ENCODE data around the gene MAD1L1.

The MAD1L1 gene

GRCh38 chr7:2251381-2251780 lies 18.6 kb upstream of the MAD1L1 start:
- no peaks in the 10 kb centered on the region for H3K4me1 ChIP-seq (ENCODE audit: control insufficient read depth, insufficient read depth, low read length)
- no peaks in the 10 kb centered on the region for H3K27me3 ChIP-seq (ENCODE audit: control insufficient read depth in 1 of 2, insufficient read depth in 2 of 2, low read length in 2 of 2)
- no peak overlapping the region for H3K27ac ChIP-seq (ENCODE audit: low read length)
- no peak overlapping the region for H3K4me3 ChIP-seq (ENCODE audit: low read length in 2 of 2)
- H3K36me3 ChIP-seq (ENCODE audit: control insufficient read depth in 2 of 2, insufficient read depth in 2 of 2, low read length in 2 of 2): peaks cover 0 to 3% of the 10 kb centered on the region in 2 donors
- no peaks in the 10 kb centered on the region for H3K9me3 ChIP-seq (ENCODE audit: control insufficient read depth in 2 of 2, low read length in 2 of 2)
- no peak overlapping the region for H3K9ac ChIP-seq (ENCODE audit: low read length in 2 of 2)

- Histone ChIP-seq H3K9me3 (ENCODE audit: control insufficient read depth in 2 of 2, low read length in 2 of 2) (no peaks in the 10 kb centered on the region), H3K4me1 (ENCODE audit: control insufficient read depth, insufficient read depth, low read length) (no peaks in the 10 kb centered on the region), H3K9ac (ENCODE audit: low read length in 2 of 2) (no peak overlapping the region), H3K36me3 (ENCODE audit: control insufficient read depth in 2 of 2, insufficient read depth in 2 of 2, low read length in 2 of 2) (peaks cover 0 to 4% of the 10 kb centered on the region in 2 donors), H3K27ac (ENCODE audit: low read length) (no peak overlapping the region), H3K4me3 (ENCODE audit: low read length in 2 of 2) (no peak overlapping the region), H3K27me3 (ENCODE audit: control insufficient read depth in 1 of 2, insufficient read depth in 2 of 2, low read length in 2 of 2) (no peaks in the 10 kb centered on the region)
Measured at GRCh38 chr7:2249744-2250323, 17.1 kb upstream of the MAD1L1 start.

- Histone ChIP-seq H3K4me1 (ENCODE audit: control insufficient read depth, insufficient read depth, low read length) (no peaks in the 10 kb centered on the region), H3K4me3 (ENCODE audit: low read length in 2 of 2) (no peak overlapping the region), H3K27me3 (ENCODE audit: control insufficient read depth in 1 of 2, insufficient read depth in 2 of 2, low read length in 2 of 2) (no peaks in the 10 kb centered on the region), H3K27ac (ENCODE audit: low read length) (no peak overlapping the region), H3K9me3 (ENCODE audit: control insufficient read depth in 2 of 2, low read length in 2 of 2) (no peaks in the 10 kb centered on the region), H3K9ac (ENCODE audit: low read length in 2 of 2) (peak overlapping the region in 1 of 2 donors; percentile 47), H3K36me3 (ENCODE audit: control insufficient read depth in 2 of 2, insufficient read depth in 2 of 2, low read length in 2 of 2) (peaks cover 0 to 2% of the 10 kb centered on the region in 2 donors)
Measured at GRCh38 chr7:2248984-2249694, 16.4 kb upstream of the MAD1L1 start.

- H3K9me3 ChIP-seq (ENCODE audit: control insufficient read depth in 2 of 2, low read length in 2 of 2): no peaks in the 10 kb centered on the region
- H3K27ac ChIP-seq (ENCODE audit: low read length): no peak overlapping the region
- H3K27me3 ChIP-seq (ENCODE audit: control insufficient read depth in 1 of 2, insufficient read depth in 2 of 2, low read length in 2 of 2): no peaks in the 10 kb centered on the region
- H3K9ac ChIP-seq (ENCODE audit: low read length in 2 of 2): no peak overlapping the region
- H3K4me3 ChIP-seq (ENCODE audit: low read length in 2 of 2): no peak overlapping the region
- H3K36me3 ChIP-seq (ENCODE audit: control insufficient read depth in 2 of 2, insufficient read depth in 2 of 2, low read length in 2 of 2): peaks cover 0 to 2% of the 10 kb centered on the region in 2 donors
- peaks cover 5% of the 10 kb centered on the region for H3K4me1 ChIP-seq (ENCODE audit: control insufficient read depth, insufficient read depth, low read length)
Measured at GRCh38 chr7:2247141-2247995, 14.6 kb upstream of the MAD1L1 start.

- no peak overlapping the region for H3K9ac ChIP-seq (ENCODE audit: low read length in 2 of 2)
- no peaks in the 10 kb centered on the region for H3K9me3 ChIP-seq (ENCODE audit: control insufficient read depth in 2 of 2, low read length in 2 of 2)
- H3K36me3 ChIP-seq (ENCODE audit: control insufficient read depth in 2 of 2, insufficient read depth in 2 of 2, low read length in 2 of 2): peaks cover 0 to 2% of the 10 kb centered on the region in 2 donors
- no peak overlapping the region for H3K27ac ChIP-seq (ENCODE audit: low read length)
- H3K4me1 ChIP-seq (ENCODE audit: control insufficient read depth, insufficient read depth, low read length): peaks cover 11% of the 10 kb centered on the region
- H3K4me3 ChIP-seq (ENCODE audit: low read length in 2 of 2): no peak overlapping the region
- no peaks in the 10 kb centered on the region for H3K27me3 ChIP-seq (ENCODE audit: control insufficient read depth in 1 of 2, insufficient read depth in 2 of 2, low read length in 2 of 2)
Measured at GRCh38 chr7:2245883-2246675, 13.3 kb upstream of the MAD1L1 start.

GRCh38 chr7:2244404-2244995 lies 11.8 kb upstream of the MAD1L1 start:
- Histone ChIP-seq H3K9ac (ENCODE audit: low read length in 2 of 2) (no peak overlapping the region), H3K36me3 (ENCODE audit: control insufficient read depth in 2 of 2, insufficient read depth in 2 of 2, low read length in 2 of 2) (peaks cover 0 to 5% of the 10 kb centered on the region in 2 donors), H3K9me3 (ENCODE audit: control insufficient read depth in 2 of 2, low read length in 2 of 2) (no peaks in the 10 kb centered on the region), H3K4me3 (ENCODE audit: low read length in 2 of 2) (no peak overlapping the region), H3K27ac (ENCODE audit: low read length) (no peak overlapping the region), H3K4me1 (ENCODE audit: control insufficient read depth, insufficient read depth, low read length) (peaks cover 18% of the 10 kb centered on the region), H3K27me3 (ENCODE audit: control insufficient read depth in 1 of 2, insufficient read depth in 2 of 2, low read length in 2 of 2) (no peaks in the 10 kb centered on the region)

GRCh38 chr7:2243458-2243857 lies 10.7 kb upstream of the MAD1L1 start:
- Histone ChIP-seq H3K27ac (ENCODE audit: low read length) (no peak overlapping the region), H3K4me1 (ENCODE audit: control insufficient read depth, insufficient read depth, low read length) (peaks cover 18% of the 10 kb centered on the region), H3K4me3 (ENCODE audit: low read length in 2 of 2) (no peak overlapping the region), H3K27me3 (ENCODE audit: control insufficient read depth in 1 of 2, insufficient read depth in 2 of 2, low read length in 2 of 2) (no peaks in the 10 kb centered on the region), H3K36me3 (ENCODE audit: control insufficient read depth in 2 of 2, insufficient read depth in 2 of 2, low read length in 2 of 2) (peaks cover under 1 to 11% of the 10 kb centered on the region in 2 donors), H3K9me3 (ENCODE audit: control insufficient read depth in 2 of 2, low read length in 2 of 2) (no peaks in the 10 kb centered on the region), H3K9ac (ENCODE audit: low read length in 2 of 2) (no peak overlapping the region)

- Histone ChIP-seq H3K36me3 (ENCODE audit: control insufficient read depth in 2 of 2, insufficient read depth in 2 of 2, low read length in 2 of 2) (peaks cover 7 to 16% of the 10 kb centered on the region in 2 donors), H3K9me3 (ENCODE audit: control insufficient read depth in 2 of 2, low read length in 2 of 2) (no peaks in the 10 kb centered on the region), H3K4me1 (ENCODE audit: control insufficient read depth, insufficient read depth, low read length) (peaks cover 18% of the 10 kb centered on the region), H3K9ac (ENCODE audit: low read length in 2 of 2) (peak overlapping the region; percentile 60 to 78), H3K4me3 (ENCODE audit: low read length in 2 of 2) (peak overlapping the region; percentile 83 to 84), H3K27ac (ENCODE audit: low read length) (no peak overlapping the region), H3K27me3 (ENCODE audit: control insufficient read depth in 1 of 2, insufficient read depth in 2 of 2, low read length in 2 of 2) (no peaks in the 10 kb centered on the region)
Measured at GRCh38 chr7:2242541-2243429, 10.0 kb upstream of the MAD1L1 start.

- H3K4me3 ChIP-seq (ENCODE audit: low read length in 2 of 2): peak within 1 kb of the TSS; percentile 83 to 84
- H3K9ac ChIP-seq (ENCODE audit: low read length in 2 of 2): peak within 1 kb of the TSS; percentile 78 to 82
- peaks cover 18% of the 10 kb centered on the region for H3K4me1 ChIP-seq (ENCODE audit: control insufficient read depth, insufficient read depth, low read length)
- H3K9me3 ChIP-seq (ENCODE audit: control insufficient read depth in 2 of 2, low read length in 2 of 2): no peaks in the 10 kb centered on the region
- H3K27ac ChIP-seq (ENCODE audit: low read length): no peak within 1 kb of the TSS
- peaks cover 14 to 19% of the 10 kb centered on the region in 2 donors for H3K36me3 ChIP-seq (ENCODE audit: control insufficient read depth in 2 of 2, insufficient read depth in 2 of 2, low read length in 2 of 2)
- no peaks in the 10 kb centered on the region for H3K27me3 ChIP-seq (ENCODE audit: control insufficient read depth in 1 of 2, insufficient read depth in 2 of 2, low read length in 2 of 2)
Measured at GRCh38 chr7:2241580-2242540, 9.1 kb upstream of the MAD1L1 start, which contains the start of the genes MRM2 and NUDT1. TSS of gene MRM2 (minus strand) at chr7:2242205. CDS start at chr7:2242169, 36 bp downstream. TSS of gene NUDT1 (plus strand) at chr7:2242226. CDS start at chr7:2244575, 2,349 bp downstream.
